ENCODE measurements around the gene NDUFA11.

GRCh38 chr19:5941673-5942072, 38.1 kb upstream of the NDUFA11 start:
- TF ChIP-seq POLR2A (IDR thresholded peaks at IDR 0.05; ENCODE audit: low read depth, low read length) (no peak), POLR2AphosphoS5 (IDR thresholded peaks at IDR 0.05; ENCODE audit: low read depth, low read length) (no peak), TAF1 (IDR thresholded peaks at IDR 0.05; ENCODE audit: borderline replicate concordance, low read depth, low read length) (no peak)

All from GM12892 (cell line).